OCI-M2 (cell line): Measurements from ENCODE around the gene AIPL1.
A peak's percentile ranks its signal among the peaks of the same experiment; 100 is the strongest.
"Not testable (repeated sequence)": the region's sequence is repeated elsewhere in the genome, so short reads cannot be mapped to it uniquely, and the experiment has no call there.

Experiments used
- DNase-seq: peaks from one replicate; lab custom pipeline; 2025; ENCODE audit not compliant: unreplicated experiment; lab: John Stamatoyannopoulos, UW

Gene AIPL1

GRCh38 chr17:6435051-6435450 lies at the start of gene AIPL1:
AIPL1 (minus strand) TSS chr17:6435121; CDS start chr17:6435104, 17 bp downstream.
- no peak for DNase-seq

GRCh38 chr17:6483507-6483906 lies 48.6 kb upstream of the AIPL1 start:
- DNase-seq = no peak

GRCh38 chr17:6482796-6483195 lies 47.9 kb upstream of the AIPL1 start:
- DNase-seq = not testable (repeated sequence)

- DNase-seq = no peak
Measured at GRCh38 chr17:6482105-6482455, 47.2 kb upstream of the AIPL1 start.

- no peak for DNase-seq
Measured at GRCh38 chr17:6480303-6480675, 45.4 kb upstream of the AIPL1 start.

- no peak for DNase-seq
Measured at GRCh38 chr17:6479622-6480302, 44.8 kb upstream of the AIPL1 start.

GRCh38 chr17:6478486-6478885 lies 43.6 kb upstream of the AIPL1 start:
- DNase-seq = no peak

GRCh38 chr17:6477831-6478383 lies 43.0 kb upstream of the AIPL1 start:
- DNase-seq = no peak

- no peak for DNase-seq
Measured at GRCh38 chr17:6476810-6477179, 41.9 kb upstream of the AIPL1 start.

GRCh38 chr17:6476076-6476809 lies 41.3 kb upstream of the AIPL1 start:
- DNase-seq = no peak

GRCh38 chr17:6475411-6475810 lies 40.5 kb upstream of the AIPL1 start:
- no peak for DNase-seq

GRCh38 chr17:6474906-6475305 lies 40.0 kb upstream of the AIPL1 start:
- no peak for DNase-seq

- no peak for DNase-seq
Measured at GRCh38 chr17:6474376-6474775, 39.5 kb upstream of the AIPL1 start.

GRCh38 chr17:6473128-6473767 lies 38.3 kb upstream of the AIPL1 start:
- peak; percentile 5 for DNase-seq

GRCh38 chr17:6472517-6472916 lies 37.6 kb upstream of the AIPL1 start:
- no peak for DNase-seq

- DNase-seq = no peak
Measured at GRCh38 chr17:6471531-6472465, 36.9 kb upstream of the AIPL1 start.

- no peak for DNase-seq
Measured at GRCh38 chr17:6470751-6471521, 36.0 kb upstream of the AIPL1 start.

GRCh38 chr17:6470146-6470718 lies 35.3 kb upstream of the AIPL1 start:
- no peak for DNase-seq

GRCh38 chr17:6468051-6468790 lies 33.3 kb upstream of the AIPL1 start:
- no peak for DNase-seq
